GM21576 (cell line): ENCODE measurements around the gene TADA2A.

Source experiments
- ATAC-seq: cut with Tn5 transposase; IDR thresholded peaks from one replicate; pipeline ENCODE4 v1.9.1; 2021; ENCODE audit warnings: mild to moderate bottlenecking, moderate library complexity; ENCODE audit not compliant: unreplicated experiment

TADA2A gene, protein sequence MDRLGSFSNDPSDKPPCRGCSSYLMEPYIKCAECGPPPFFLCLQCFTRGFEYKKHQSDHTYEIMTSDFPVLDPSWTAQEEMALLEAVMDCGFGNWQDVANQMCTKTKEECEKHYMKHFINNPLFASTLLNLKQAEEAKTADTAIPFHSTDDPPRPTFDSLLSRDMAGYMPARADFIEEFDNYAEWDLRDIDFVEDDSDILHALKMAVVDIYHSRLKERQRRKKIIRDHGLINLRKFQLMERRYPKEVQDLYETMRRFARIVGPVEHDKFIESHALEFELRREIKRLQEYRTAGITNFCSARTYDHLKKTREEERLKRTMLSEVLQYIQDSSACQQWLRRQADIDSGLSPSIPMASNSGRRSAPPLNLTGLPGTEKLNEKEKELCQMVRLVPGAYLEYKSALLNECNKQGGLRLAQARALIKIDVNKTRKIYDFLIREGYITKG

DNA sequence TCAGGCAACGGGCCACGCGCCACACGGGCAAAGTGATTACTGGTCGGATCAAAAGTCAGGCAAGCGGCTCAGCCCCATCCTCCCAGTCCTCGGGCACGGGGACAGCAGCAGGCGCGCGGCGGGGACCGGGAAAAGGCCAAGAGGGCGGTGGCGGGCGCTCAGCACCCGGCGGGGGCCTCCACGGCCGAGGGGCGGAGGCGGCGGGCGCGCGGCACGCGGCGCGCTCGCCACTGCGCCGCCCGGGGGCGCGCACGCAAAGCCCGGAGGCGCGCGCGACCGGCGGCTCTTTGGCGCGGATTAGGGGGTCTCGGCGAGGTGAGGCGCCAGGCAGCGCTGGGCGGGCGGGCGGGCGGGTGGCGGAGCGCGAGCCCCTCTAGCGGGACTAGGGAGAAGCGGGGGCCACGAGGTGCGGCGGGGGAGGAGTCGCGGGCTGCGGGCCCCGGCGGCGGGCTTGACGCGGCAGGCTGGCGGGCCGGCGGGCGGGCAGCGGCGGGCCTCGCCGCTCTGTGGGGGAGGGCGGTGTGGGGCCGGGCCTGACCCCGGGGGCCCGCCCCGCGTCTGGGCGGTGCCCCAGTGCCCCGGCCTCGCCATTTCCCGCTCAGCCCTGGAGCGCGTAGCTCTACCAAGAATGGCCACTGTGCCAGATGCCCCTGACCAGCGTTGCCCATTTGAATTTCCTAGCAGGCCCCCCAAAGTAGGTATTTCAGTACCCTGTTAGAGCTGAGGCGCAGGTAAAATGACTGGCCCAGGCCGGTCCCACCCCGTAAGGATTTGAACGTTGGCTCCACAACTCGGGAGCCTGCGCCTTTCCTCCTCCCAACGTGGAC, at the start of gene TADA2A, which contains the start of gene ACACA:
TSS of gene TADA2A (plus strand) at position 252 of the 827 bp plus-strand sequence. CDS start 4,480 bp downstream, outside the sequence.
TSS of gene ACACA (minus strand) at position 202 of the 827 bp plus-strand sequence. CDS start 537 bp downstream, outside the sequence.
- peak; percentile 66 for ATAC-seq

DNA sequence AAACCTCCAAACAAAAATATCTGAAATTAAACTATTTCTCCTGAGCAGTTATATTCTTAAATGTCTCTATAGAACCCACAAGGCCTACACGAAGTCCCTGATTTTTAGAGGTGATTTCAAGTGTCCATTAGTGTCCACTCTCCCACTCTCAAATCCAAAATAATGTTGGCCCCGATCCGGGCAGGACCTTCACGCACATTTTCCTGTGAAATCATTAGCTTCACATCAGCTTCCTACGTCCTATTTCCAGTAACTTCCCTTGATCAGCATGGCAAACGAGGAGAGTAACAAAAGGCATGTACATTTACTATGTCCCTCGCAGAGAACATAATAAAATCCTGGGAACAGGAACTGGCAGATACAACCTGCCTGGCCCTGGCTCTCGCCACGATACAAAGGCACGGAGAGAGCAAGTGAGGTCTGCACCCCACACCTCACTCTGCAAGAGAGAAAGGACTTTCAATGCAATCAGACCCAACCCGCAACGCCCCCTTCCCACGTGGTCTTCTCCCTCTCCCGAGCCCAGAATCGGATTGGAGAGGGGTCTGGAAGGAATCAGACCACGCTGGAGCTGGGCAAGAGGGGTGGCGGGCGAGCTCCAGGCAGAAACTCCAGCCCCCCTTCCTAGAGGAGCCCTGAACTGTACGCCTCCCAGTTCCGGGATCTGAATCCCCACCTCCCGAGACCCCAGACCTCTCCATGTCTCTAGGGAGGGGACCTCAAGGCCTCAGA, 48.4 kb upstream of the TADA2A start:
- ATAC-seq, result no peak

DNA sequence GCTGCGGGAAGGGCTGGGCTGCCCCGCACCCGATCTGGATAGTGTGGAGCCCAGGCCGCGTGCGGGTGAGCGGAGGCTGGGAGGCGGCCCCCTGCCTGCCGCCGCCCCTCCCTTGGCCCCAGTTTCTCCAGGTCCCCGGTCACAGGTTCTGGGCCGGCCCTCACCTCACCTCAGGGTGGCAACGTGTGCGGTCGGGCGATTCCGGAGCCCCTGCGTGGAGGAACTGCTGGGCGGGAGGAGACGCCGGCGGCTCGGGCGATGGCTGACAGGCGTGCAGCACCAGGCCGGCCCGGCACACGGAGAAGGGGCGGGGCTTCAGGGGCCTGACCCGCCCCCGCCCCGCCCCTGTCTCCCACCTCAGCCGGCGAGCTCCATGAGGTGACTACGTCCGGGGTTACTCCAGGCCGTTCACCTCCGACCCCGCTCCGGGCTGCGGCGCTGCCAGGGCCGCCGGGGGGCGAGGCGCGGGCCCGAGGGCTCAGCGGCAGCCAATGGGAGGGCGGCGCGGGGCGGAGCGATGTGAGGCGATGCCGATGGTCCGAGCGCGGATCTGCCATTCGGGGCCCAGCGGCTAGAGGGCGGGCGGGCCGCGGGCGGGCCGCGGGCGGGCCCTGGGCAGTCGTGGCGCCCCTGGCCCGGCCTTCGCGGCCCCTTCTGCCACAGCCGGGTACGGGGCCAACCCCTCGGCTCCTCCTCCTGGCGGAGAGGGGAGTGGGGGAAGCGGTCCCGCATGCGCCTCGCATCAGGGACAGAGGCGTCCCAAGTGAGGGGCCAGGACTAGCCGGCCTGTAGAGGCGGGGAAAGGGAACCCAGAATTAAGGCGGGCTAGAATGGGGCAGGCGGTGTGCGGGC, 47.6 kb upstream of the TADA2A start:
- ATAC-seq, result peak; percentile 85

DNA sequence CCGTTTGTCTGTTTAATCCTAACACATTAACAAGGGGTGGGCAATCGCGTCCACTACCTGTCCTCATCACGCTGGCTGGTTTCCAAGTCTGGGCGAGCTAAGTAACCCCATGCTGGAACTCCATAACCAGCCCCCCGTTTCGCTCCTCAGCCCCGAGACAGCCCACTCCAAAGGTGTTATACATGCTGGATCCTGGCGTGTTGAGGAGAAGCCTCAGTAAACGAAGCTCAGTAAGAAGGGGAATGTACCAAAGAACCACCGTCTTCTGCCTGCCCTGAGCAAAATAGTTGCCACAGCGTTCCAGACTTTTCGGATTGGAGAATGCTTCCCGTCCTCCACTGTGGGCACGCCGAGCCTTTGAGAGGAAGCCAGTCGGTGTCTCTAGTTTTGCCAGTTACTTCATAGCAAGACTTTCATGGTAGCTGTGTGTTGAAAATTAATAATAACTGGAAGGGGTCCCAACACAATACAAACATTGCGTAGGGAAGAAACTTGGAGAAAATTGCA, 47.0 kb upstream of the TADA2A start:
- no peak for ATAC-seq

DNA sequence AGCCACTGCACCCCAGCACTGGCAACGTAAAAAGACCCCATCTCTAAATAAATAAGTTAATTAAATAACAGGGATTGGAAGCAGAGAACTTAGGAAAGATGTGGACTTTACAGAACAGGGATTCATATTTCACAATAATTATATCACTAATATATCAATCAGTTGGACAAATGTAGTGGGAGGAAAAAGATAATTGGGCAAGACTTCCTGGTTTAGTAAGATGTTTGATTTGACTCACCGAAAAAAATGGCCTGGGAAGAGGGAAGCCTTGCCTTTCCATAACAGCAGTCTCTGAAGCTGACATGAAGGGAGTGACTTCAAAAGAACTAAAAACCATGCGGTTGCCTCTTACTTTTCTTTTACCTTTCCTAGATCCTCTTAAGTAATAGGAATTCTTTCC, 46.1 kb upstream of the TADA2A start:
- ATAC-seq, result no peak

DNA sequence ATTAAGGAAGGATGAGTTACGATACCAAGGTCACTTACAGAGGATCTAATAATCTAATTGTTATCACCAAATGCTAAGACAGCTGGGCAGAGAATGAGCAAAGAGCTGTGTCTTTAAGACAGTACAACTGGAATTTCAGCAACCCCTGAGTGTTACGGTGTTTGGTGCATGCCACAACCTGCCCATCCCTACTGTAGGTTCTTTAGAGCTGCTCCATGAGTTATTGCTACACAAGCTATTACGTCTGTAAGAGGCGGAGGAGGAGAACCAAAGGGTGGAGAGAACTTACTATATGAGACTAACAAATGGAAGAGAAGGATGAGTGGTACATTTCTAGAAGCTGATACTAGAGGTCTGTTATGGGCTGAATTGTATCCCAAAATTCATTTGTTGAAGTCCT, 45.1 kb upstream of the TADA2A start:
- ATAC-seq, result no peak

DNA sequence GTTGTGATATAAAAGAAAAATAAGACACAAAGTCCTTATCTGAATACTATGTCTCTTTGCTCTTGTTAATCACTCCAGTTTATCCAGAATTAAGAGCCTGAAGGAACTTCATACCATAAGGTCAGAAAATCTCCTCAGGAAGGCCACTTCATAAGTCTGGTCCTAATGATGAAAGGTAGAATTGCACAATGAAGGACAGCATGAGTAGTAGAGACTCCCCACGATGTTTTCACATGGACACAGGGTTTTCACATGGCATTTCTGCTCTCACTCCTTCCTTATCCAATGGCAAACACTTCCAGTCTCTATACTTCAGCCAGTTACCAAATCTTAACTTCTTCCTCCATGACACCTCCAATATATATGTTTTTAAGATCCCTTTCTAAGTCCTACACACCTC, 41.1 kb upstream of the TADA2A start:
- ATAC-seq, result no peak

DNA sequence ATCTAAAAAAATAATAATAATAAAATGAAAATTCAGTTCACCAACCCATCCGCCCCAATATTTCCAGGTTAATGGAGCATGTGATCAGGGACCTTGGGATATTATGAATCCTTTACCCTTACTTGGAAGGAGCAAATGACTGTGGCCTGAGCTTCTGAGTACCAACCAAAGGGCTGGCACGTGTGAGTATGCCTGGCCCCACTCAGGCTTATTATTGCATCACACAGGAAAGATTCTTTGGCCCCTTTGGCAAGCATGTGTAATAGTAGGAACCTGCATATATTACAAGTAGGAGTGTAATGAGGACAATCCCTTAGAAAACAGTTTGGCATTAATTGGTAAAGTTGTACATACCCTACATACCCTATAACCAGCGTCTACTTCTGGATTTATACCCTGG, 38.1 kb upstream of the TADA2A start:
- ATAC-seq, result no peak

DNA sequence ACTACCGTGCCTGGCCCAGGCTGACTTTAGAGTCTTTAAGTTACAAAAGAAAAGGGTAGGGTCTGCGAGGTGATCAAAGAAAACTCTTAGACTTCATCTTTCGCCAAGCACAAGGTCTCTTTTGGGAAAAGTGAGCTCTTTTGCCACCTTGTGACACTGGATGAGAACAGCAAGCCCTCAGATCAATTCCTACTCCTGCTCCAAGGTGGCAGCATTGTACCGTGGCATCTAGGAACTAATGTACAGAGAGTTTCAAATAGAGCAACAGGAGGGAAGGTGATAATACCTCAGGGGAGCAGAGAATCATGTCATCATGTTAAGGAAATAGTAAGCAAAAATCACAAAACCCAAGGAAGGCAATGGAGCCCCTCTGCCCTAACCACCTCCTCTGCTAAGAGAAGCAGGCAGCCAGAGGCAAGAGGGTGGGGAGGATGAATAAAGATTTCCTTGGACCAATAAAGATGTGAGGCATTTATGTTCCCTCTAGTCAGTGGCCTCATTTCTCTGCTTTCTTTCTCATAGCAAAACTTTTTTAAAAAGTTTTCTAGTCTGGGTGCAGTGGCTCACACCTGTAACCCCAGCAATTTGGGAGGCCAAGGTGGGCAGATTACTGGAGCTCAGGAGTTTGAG, 33.0 kb upstream of the TADA2A start:
- no peak for ATAC-seq

DNA sequence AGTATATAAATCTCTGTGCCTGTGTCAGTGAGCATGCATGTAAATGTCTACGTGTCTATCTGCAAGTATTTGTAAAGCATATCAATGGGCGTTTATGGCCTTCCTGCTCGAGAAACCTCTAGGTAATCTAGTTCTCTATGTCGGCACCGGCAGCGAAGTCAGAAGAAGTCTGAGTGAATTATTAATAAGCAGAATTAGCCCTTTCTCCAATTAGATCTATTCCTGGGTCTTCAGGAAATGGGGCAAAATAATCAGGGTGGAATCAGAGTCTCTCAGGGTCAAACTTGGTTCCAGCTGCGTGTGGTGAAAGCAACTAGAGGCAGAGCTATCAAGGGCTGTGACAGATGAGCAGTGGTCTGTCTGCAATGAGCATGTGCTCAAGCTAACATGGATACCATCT, 31.0 kb upstream of the TADA2A start, which contains the start of gene C17orf78:
TSS of gene C17orf78 (plus strand) at position 280 of the 400 bp plus-strand sequence. CDS start at position 388, 108 bp downstream.
- no peak for ATAC-seq

DNA sequence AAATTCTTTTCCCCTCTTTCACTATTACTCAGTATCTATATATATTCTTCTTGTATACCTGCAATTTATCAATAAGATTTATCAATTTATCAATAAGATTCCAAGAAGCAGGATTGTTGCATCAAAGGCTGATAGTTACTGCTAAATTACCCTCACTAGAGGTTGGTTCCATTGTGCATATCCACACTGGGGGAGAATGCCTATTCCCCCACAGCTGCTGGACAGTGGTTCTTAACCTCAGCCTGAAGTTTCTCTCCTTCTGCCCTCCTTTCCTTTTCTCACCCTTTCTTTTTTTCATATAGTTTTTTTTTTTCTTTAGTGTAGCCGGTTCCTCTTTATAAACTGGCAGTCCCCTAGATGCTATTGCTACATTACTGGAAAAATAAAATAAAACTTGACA, 24.6 kb upstream of the TADA2A start:
- no peak for ATAC-seq

DNA sequence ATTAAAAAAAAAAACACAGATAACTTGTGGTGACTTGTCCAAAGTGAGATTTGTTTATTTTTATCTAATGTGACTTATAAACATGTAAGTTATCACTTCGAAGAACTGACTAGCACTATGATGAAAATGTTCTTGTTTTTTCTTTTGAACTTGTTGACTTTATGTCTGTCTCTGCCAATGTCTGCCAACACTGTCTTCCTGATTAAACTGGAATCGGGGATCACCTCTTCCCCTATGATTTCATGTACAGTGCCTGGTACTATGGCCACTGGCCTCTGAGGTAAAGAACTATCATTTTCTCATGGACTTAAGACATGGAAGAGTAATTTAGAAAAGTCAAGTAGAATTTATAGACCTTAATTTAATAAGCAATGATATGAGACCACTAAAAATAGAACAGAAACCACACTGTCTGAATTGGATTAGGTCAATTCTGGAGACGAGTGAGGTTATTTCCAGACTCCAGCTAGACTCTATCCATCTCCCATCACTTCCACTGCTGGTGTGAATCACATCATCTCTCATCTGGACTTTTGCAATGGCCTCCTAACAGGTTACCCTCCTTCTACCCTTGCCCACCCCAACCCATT, 22.0 kb upstream of the TADA2A start:
- ATAC-seq, result no peak

DNA sequence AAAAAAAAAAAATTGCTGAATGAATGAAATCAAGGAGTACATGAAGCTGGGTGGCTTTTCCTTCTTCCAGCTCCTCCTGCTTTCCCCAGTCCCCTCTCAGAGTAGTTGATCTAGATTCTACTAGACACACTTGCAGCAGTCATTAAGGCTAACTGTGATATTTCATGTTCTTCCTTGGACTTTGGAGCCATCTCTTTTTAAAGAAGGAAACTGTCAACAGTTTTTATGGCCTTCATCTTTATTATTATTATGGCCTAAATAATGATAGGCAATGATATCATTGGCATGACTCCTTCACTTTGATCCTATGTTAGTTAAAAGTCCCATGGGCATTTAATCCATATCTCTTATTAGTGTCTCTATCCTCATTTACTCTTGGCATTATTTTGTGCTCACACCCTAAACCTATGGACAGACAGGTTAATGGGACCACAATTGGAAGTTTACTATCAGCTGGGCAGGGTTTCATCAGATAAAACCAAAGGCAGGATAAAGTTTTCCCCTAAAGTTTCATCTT, 21.2 kb upstream of the TADA2A start:
- ATAC-seq, result no peak

DNA sequence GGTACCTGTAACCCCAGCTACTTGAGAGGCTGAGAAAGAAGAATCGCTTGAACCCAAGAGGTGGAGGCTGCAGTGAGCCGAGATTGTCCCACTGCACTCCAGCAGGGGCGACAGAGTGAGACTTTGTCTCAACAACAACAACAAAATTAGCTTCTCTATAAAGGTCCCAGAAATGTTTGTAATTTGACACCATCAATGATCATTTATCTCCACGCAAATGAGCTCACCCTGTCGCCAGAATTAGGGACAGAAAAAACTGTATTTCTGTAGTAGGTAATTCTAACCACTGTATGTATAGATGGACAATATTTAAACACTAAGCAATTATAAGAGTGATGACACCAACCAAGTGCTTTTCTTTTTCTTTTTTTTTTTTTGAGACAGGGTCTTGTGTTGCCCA, 20.2 kb upstream of the TADA2A start:
- no peak for ATAC-seq

DNA sequence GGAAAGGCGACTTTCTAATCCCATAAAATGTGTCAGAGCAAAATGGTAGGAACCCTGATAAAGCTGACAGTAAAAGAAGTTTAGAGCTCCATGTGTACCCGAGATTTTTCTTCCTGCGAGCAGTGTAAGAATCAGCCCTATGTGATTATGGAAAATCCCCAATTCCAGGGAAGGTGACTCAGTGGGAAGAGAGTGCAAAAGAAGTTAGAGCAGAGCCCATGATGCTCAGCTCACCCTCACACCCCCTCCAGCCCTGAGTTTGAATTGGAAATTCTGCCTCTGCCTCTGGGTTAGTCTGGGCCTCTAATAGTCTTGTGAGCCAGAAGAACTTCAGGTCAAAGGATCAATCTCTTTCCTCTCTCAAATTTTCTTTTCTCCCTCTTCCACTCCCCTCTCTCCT, 18.4 kb upstream of the TADA2A start:
- no peak for ATAC-seq

DNA sequence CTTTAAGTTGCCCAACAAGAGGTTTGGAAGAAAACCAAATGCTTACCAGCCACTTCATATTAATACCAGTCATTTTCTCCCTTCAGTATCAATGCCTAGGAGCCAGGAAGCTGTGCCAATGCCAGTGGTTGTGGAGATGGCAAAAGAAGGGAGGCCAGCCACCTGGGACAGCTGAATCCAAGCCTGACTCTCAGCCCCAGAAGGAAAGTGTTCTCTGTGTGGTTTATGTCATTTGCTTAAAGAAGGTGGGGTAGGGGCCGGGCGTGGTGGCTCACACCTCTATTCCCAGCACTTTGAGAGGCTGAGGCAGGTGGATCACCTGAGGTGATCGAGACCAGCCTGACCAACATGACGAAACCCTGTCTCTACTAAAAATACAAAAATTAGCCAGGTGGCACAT, 17.5 kb upstream of the TADA2A start:
- ATAC-seq, result no peak

DNA sequence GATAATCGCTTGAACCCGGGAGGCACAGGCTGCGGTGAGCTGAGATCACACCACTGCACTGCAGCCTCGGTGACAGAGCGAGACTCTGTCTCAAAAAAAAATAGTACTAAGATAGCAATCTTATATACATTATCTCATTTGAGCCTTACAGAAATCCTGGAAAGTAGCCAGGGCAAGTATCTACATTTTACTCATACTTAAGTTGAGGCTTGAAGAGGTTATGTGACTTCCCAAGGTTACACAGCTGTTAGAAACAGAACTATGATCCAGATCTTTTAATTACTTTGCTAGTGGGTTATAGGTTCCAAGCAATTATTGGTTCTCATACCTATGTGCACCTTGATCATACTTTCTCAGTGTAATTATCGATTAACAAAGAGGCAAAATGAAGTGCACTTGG, 15.5 kb upstream of the TADA2A start:
- ATAC-seq, result no peak

DNA sequence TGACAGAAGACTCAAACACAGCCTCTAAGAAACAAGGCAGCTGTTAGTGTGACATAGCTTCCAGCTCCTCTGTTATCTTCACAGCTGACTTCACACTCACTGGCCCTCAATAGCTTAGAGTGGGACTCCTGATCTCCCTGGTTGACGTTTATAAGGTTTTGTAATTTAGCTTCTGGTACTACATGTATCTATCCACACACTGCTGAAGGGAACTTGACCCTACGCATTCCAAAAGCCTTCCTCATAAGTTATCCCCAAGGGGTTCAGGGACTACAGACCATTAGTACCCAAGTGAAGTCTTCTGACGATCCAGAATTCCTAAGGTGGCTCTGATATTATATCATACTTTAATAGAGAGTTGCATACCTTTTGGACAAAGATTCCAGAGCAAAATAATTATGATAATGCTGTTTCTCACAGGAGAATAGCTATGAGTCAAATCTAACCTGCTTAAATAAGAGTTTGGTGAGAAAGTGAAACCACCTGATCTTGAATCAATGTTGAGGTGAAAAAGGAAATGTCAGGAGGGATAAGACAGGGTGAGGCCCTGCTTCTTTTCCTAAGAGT, 14.6 kb upstream of the TADA2A start:
- no peak for ATAC-seq

DNA sequence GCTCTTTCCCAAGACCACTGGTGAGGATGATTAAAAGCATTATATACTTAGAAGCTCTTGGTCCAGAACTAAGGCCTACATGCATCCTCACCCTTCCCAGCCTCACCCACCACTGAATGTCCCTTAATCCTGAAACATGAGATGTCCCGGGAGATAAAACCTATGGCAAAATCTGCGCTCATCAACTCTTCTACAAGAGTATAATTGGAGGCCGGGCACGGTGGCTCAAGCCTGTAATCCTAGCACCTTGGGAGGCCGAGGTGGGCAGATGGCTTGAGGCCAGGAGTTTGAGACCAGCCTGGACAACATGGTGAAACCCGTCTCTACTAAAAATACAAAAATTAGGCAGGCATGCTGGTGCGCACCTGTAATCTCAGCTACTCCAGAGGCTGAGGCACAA, 13.3 kb upstream of the TADA2A start:
- ATAC-seq, result no peak
